ENCODE data around the gene KLHL18.

DNA sequence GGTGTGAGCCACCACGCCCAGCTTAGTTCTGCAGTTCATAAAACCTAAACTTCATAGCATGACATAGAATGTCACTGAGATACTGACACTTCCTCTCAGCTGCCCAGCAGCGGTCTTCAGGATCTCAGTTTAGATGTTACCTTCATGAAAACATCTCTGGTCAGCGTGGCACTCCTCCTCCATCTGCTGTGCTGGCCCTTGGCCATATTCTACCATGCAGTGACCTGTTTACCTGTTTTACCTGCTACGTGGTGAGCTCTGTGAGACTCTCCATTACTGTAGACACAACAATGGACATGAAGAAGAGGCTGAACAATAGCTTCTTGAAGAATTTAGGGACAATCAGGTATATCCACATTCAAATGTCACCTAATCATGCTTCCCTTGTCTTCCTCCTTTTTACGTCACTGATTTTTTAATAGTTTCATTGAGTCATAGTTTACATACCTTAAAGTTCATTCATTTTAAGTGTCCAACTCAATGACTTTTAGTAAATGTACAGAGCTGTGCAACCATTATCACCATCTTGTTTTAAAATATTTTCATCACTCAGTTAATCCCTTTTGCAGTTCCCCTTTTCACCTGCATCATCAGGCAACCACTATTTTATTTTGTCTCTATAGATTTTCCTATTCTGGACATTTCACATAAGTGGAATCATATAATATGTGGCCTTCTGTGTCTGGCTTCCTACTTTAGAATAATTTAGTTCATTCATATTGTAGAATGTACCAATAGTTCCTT lies 65.8 kb downstream of the KLHL18 start:
- no peak for TF ChIP-seq POLR2A (IDR thresholded peaks at IDR 0.05; ENCODE audit: low read length)
- TF ChIP-seq GATA1 (IDR thresholded peaks at IDR 0.05; ENCODE audit: low read depth, low read length) = no peak
